SK-N-MC (cell line): ENCODE results near the gene WASL.

Experiments
- EZH2 ChIP-seq: fragments of 200-600 bp; sonication (generic); IDR thresholded peaks from one replicate; pipeline ENCODE4 v1.6.1; 2017; ENCODE audit warnings: antibody characterized with exemption
- FOXP2 ChIP-seq: optimal IDR thresholded peaks from 2 replicates; pipeline ENCODE3; 2011; ENCODE audit warnings: mild to moderate bottlenecking, moderate library complexity; ENCODE audit not compliant: insufficient read depth; ENCODE audit errors: extremely low read length, control extremely low read depth
- POLR2AphosphoS5 ChIP-seq: IDR thresholded peaks from 2 replicates; pipeline ENCODE4 v1.6.1; 2012; ENCODE audit warnings: mild to moderate bottlenecking, low read depth, low read length, borderline replicate concordance

GRCh38 chr7:123705211-123705901 is 43.4 kb downstream of the WASL start:
- TF ChIP-seq EZH2 (no peak), POLR2AphosphoS5 (no peak), FOXP2 (no peak)
